ENCODE data around the gene EHF.

DNA sequence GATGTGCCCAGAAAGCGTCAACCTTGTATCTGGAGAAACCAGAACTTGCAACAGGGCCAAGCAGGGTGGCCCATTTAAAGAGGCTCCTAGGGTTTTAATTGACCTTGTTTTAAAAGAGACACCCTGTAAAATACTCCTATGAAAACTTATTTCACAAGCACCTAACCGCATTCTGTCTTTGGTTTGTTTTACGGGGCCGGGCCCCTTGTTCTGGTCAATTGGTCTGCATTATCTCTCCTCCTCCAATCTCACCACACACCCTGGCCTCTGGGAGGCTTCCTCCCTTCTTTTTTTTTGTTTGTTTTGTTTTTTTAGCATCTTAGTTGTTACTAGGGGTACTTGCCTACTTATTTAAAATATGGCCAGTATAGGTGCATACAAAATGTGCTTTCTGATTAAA lies 4.7 kb downstream of the EHF start:
- TF ChIP-seq, protein P1, sequence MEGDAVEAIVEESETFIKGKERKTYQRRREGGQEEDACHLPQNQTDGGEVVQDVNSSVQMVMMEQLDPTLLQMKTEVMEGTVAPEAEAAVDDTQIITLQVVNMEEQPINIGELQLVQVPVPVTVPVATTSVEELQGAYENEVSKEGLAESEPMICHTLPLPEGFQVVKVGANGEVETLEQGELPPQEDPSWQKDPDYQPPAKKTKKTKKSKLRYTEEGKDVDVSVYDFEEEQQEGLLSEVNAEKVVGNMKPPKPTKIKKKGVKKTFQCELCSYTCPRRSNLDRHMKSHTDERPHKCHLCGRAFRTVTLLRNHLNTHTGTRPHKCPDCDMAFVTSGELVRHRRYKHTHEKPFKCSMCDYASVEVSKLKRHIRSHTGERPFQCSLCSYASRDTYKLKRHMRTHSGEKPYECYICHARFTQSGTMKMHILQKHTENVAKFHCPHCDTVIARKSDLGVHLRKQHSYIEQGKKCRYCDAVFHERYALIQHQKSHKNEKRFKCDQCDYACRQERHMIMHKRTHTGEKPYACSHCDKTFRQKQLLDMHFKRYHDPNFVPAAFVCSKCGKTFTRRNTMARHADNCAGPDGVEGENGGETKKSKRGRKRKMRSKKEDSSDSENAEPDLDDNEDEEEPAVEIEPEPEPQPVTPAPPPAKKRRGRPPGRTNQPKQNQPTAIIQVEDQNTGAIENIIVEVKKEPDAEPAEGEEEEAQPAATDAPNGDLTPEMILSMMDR (IDR thresholded peaks at IDR 0.05), result no peak
- no peak for TF ChIP-seq POLR2A (IDR thresholded peaks at IDR 0.05)
- no peak for TF ChIP-seq EP300 (IDR thresholded peaks at IDR 0.05)

Data from ovary (tissue), 3 donors.